NB4 (cell line): Measurements from ENCODE around the gene CDK11B.
"Not testable (repeated sequence)": the region's sequence is repeated elsewhere in the genome, so short reads cannot be mapped to it uniquely, and the experiment has no call there.

Source experiments
- CTCF ChIP-seq: IDR thresholded peaks from one replicate; pipeline ENCODE4 v1.5.1; 2012; ENCODE audit warnings: low read depth, low read length
- MAX ChIP-seq: IDR thresholded peaks from 2 replicates; pipeline ENCODE4 v1.6.1; 2011; ENCODE audit warnings: low read depth, low read length
- POLR2A ChIP-seq: IDR thresholded peaks from 2 replicates; pipeline ENCODE4 v1.6.1; 2011; ENCODE audit warnings: mild to moderate bottlenecking; ENCODE audit not compliant: insufficient read length; ENCODE audit errors: extremely low read depth

GRCh38 chr1:1702506-1702905 lies 43.7 kb upstream of the CDK11B start:
- not testable (repeated sequence) for TF ChIP-seq CTCF, POLR2A, MAX
